A673 (cell line): ENCODE results near the gene HAAO. TPM values are rescaled to one million over a fixed set of nuclear protein-coding genes. Genes with fewer than 3 reads are reported as not detected.

Experiments
- BruUV-seq: library from RNA; stranded (reverse); fragments of 400-500 nt; replicated peaks from 2 replicates; lab custom pipeline; 2021; lab: Mats Ljungman, UMichigan
- CTCF ChIA-PET: fragments of 300-600 bp; sonication (Branson Sonifier 250); formaldehyde crosslinking; loops from one replicate; lab custom pipeline; 2022; ENCODE audit warnings: antibody characterized with exemption; lab: Charles Lee
- POLR2A ChIA-PET: fragments of 300-600 bp; sonication (Branson Sonifier 250); formaldehyde crosslinking; loops from one replicate; lab custom pipeline; 2022; ENCODE audit warnings: antibody characterized with exemption; ENCODE audit not compliant: low non-redundant PET; lab: Charles Lee
- DNase-seq: peaks from one replicate; pipeline ENCODE4 v3.0.0-alpha.2; 2015; ENCODE audit warnings: low spot score
- H3K27ac ChIP-seq: fragments of 200-600 bp; sonication (generic); 2 replicates; pipeline ENCODE4 v1.5.1; 2016; ENCODE audit warnings: mixed run types, low read depth, mild to moderate bottlenecking, mixed read lengths, antibody characterized with exemption, low read length; ENCODE audit not compliant: poor library complexity, severe bottlenecking
- H3K27me3 ChIP-seq: fragments of 200-600 bp; sonication (generic); replicated peaks from 2 replicates; pipeline ENCODE4 v1.6.1; 2017; ENCODE audit warnings: mixed run types, low read depth, mild to moderate bottlenecking, mixed read lengths, antibody characterized with exemption, low read length; ENCODE audit not compliant: insufficient read depth, poor library complexity
- H3K36me3 ChIP-seq: fragments of 200-600 bp; sonication (generic); 2 replicates; pipeline ENCODE4 v1.6.1; 2016; ENCODE audit warnings: mixed run types, mild to moderate bottlenecking, mixed read lengths, antibody characterized with exemption, low read length; ENCODE audit not compliant: insufficient read depth, poor library complexity, severe bottlenecking
- H3K4me1 ChIP-seq: fragments of 200-600 bp; sonication (generic); 2 replicates; pipeline ENCODE4 v1.6.1; 2017; ENCODE audit warnings: mixed run types, mild to moderate bottlenecking, mixed read lengths, antibody characterized with exemption, low read length; ENCODE audit not compliant: insufficient read depth, poor library complexity, severe bottlenecking
- H3K4me3 ChIP-seq: fragments of 200-600 bp; sonication (generic); 2 replicates; pipeline ENCODE4 v1.5.1; 2016; ENCODE audit warnings: low read depth, mixed run types, mild to moderate bottlenecking, mixed read lengths, low read length; ENCODE audit not compliant: poor library complexity, severe bottlenecking
- H3K9me3 ChIP-seq: fragments of 200-600 bp; sonication (generic); 2 replicates; pipeline ENCODE4 v1.6.1; 2016; ENCODE audit warnings: mixed run types, low read depth, mild to moderate bottlenecking, mixed read lengths, antibody characterized with exemption, low read length; ENCODE audit not compliant: poor library complexity, severe bottlenecking
- CTCF ChIP-seq: fragments of 300-800, 200-600 bp; sonication (generic); conservative IDR thresholded peaks from 2 replicates; pipeline ENCODE4 v1.5.1; 2017; ENCODE audit warnings: low read depth, mild to moderate bottlenecking, antibody characterized with exemption, low read length, moderate library complexity, mixed read lengths
- EZH2 ChIP-seq: fragments of 200-600 bp; sonication (generic); IDR thresholded peaks from 2 replicates; pipeline ENCODE4 v1.6.1; 2017; ENCODE audit warnings: borderline replicate concordance, low read depth, mild to moderate bottlenecking, mixed read lengths, antibody characterized with exemption, low read length; ENCODE audit not compliant: poor library complexity, severe bottlenecking
- intact Hi-C: fragments of 100-400 bp; cut with micrococcal nuclease; formaldehyde crosslinking; loops from one replicate; pipeline ENCODE4 v1.10.0; 2022; ENCODE audit not compliant: unreplicated experiment
- total RNA-seq: library from RNA; stranded (reverse); gene quantifications from 2 replicates; pipeline ENCODE4 v1.2.3, GENCODE V29; 2021

The HAAO gene
- total RNA-seq, 1 experiment from 2014 or later = 2.4 TPM

GRCh38 chr2:42795275-42795674, 2.9 kb upstream of the HAAO start:
- intact Hi-C loops = loop anchor here (10.0 kb wide), 1 partner anchor 300 kb away; the partner anchor contains the start of gene KCNG3
- no TSS peak for BruUV-seq
- POLR2A ChIA-PET = interaction anchor here (0.7 kb wide), 1 partner anchor 403 kb away, joined by 13 read pairs; no protein-coding TSS in a partner anchor

GRCh38 chr2:42794271-42795046, 2.1 kb upstream of the HAAO start:
- Histone ChIP-seq H3K4me1 (peaks cover 22% of the 10 kb centered on the region), H3K27ac (no peak overlapping the region), H3K4me3 (no peak overlapping the region), H3K36me3 (no peaks in the 10 kb centered on the region), H3K9me3 (no peaks in the 10 kb centered on the region), H3K27me3 (no peaks in the 10 kb centered on the region)
- ChIA-PET CTCF (no interaction called here), POLR2A (interaction anchor here (0.7 kb wide), 1 partner anchor 402 kb away, joined by 13 read pairs; no protein-coding TSS in a partner anchor)
- intact Hi-C loops = loop anchor here (10.0 kb wide), 1 partner anchor 300 kb away; the partner anchor contains the start of gene KCNG3
- TF ChIP-seq EZH2 (no peak), CTCF (no peak)
- BruUV-seq = no TSS peak
- peak; percentile 9 for DNase-seq

More at GRCh38 chr2:42795275-42795674, 2.9 kb upstream of the HAAO start:
- CTCF ChIA-PET = no interaction called here
- TF ChIP-seq EZH2 (no peak), CTCF (no peak)
- Histone ChIP-seq H3K27ac (no peak overlapping the region), H3K36me3 (no peaks in the 10 kb centered on the region), H3K27me3 (no peaks in the 10 kb centered on the region), H3K4me1 (peaks cover 22% of the 10 kb centered on the region), H3K4me3 (no peak overlapping the region), H3K9me3 (no peaks in the 10 kb centered on the region)
- DNase-seq = no peak

GRCh38 chr2:42793334-42794270, 1.2 kb upstream of the HAAO start:
- BruUV-seq = TSS peak; percentile 27
- H3K36me3 ChIP-seq = no peaks in the 10 kb centered on the region
- no peaks in the 10 kb centered on the region for H3K27me3 ChIP-seq
- H3K4me1 ChIP-seq = peaks cover 22% of the 10 kb centered on the region
- CTCF ChIA-PET = no interaction called here
- H3K9me3 ChIP-seq = no peaks in the 10 kb centered on the region
- H3K27ac ChIP-seq = peak overlapping the region; percentile 68
- intact Hi-C loops = loop anchor here (10.0 kb wide), 1 partner anchor 299 kb away; the partner anchor contains the start of gene KCNG3
- TF ChIP-seq CTCF = no peak
- TF ChIP-seq EZH2 = no peak
- DNase-seq = peak; percentile 74
- H3K4me3 ChIP-seq = peak overlapping the region; percentile 52
- POLR2A ChIA-PET = interaction anchor here (0.6 kb wide), 1 partner anchor 1187 kb away, joined by 11 read pairs; no protein-coding TSS in a partner anchor
